ENCODE measurements around the gene C12orf50. TPM values are rescaled to one million over a fixed set of nuclear protein-coding genes. Genes with fewer than 3 reads are reported as not detected.
A peak's percentile ranks its signal among the peaks of the same experiment; 100 is the strongest.
"Not testable (repeated sequence)": the region's sequence is repeated elsewhere in the genome, so short reads cannot be mapped to it uniquely, and the experiment has no call there.

C12orf50 gene
- total and polyA plus RNA-seq, 12 donors = 0.07 to 0.10 (median 0.07) TPM; not detected in 9

GRCh38 chr12:87981495-87981894 lies 47.7 kb downstream of the C12orf50 start:
- Histone ChIP-seq H3K9me3 (no peaks in the 10 kb centered on the region), H3K36me3 (no peaks in the 10 kb centered on the region), H3K27me3 (peaks cover 0 to 3% (median 0%) of the 10 kb centered on the region in 7 donors), H3K4me1 (no peaks in the 10 kb centered on the region), H3K27ac (no peak overlapping the region), H3K4me3 (no peak overlapping the region)
- 75 to 80% methylated on average over 1 of the region's 1 CpG for WGBS, 2 donors
- DNase-seq (no peak), ATAC-seq (peak in 2 of 8 donors; percentile 17 to 38)
- TF ChIP-seq CTCF (IDR thresholded peaks at IDR 0.05) = no peak
- intact Hi-C loops (cut with DNase I) = no loop called here

- Histone ChIP-seq H3K27me3 (peaks cover 0 to 3% (median 0%) of the 10 kb centered on the region in 7 donors), H3K9me3 (peaks cover 0 to 3% (median 0%) of the 10 kb centered on the region in 11 donors), H3K4me1 (no peaks in the 10 kb centered on the region), H3K36me3 (no peaks in the 10 kb centered on the region), H3K4me3 (no peak overlapping the region), H3K27ac (no peak overlapping the region)
- 87 to 91% methylated on average over 3 of the region's 3 CpGs for WGBS, 2 donors
- intact Hi-C loops (cut with DNase I) = no loop called here
- no peak for TF ChIP-seq CTCF (IDR thresholded peaks at IDR 0.05)
- no peak for ATAC-seq
- no peak for DNase-seq
Observed at GRCh38 chr12:87975879-87976278, 53.3 kb downstream of the C12orf50 start.

- Histone ChIP-seq H3K27ac (no peak overlapping the region), H3K4me1 (no peaks in the 10 kb centered on the region), H3K4me3 (no peak overlapping the region), H3K36me3 (no peaks in the 10 kb centered on the region), H3K27me3 (no peaks in the 10 kb centered on the region), H3K9me3 (peaks cover 0 to 8% (median 0%) of the 10 kb centered on the region in 11 donors)
- intact Hi-C loops (cut with DNase I) = no loop called here
- DNase-seq = no peak
- ATAC-seq = no peak
- TF ChIP-seq CTCF (IDR thresholded peaks at IDR 0.05) = no peak
Observed at GRCh38 chr12:87967871-87968270, 61.3 kb downstream of the C12orf50 start.

DNA sequence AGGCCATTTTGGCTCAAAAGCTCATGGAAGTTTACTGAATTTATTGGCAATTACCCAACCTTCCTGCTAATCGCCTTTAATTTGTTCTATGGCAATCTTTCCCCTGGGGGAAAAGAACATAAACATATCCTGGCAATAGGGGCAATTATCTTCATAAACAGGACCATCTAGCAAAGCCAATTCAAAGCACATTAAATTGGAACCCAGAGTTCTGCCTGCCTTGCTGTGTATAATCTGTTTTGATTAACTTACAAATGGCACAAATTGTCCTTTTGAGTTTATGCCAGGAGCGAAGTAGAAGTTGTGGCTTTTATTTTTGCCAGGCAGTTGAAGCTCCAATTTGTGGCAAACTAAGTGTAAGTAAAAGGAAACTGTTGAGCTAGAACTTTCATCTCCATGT lies 68.6 kb downstream of the C12orf50 start:
- intact Hi-C loops (cut with DNase I) = no loop called here
- H3K4me3 ChIP-seq = no peak overlapping the region
- no peak for TF ChIP-seq CTCF (IDR thresholded peaks at IDR 0.05)
- peaks cover 0 to 5% (median 0%) of the 10 kb centered on the region in 11 donors for H3K9me3 ChIP-seq
- no peak overlapping the region for H3K27ac ChIP-seq
- DNase-seq (no peak), ATAC-seq (no peak)
- 68 to 77% methylated on average over 2 of the region's 2 CpGs for WGBS, 2 donors
- no peaks in the 10 kb centered on the region for H3K36me3 ChIP-seq
- H3K4me1 ChIP-seq = no peaks in the 10 kb centered on the region
- H3K27me3 ChIP-seq = no peaks in the 10 kb centered on the region

DNA sequence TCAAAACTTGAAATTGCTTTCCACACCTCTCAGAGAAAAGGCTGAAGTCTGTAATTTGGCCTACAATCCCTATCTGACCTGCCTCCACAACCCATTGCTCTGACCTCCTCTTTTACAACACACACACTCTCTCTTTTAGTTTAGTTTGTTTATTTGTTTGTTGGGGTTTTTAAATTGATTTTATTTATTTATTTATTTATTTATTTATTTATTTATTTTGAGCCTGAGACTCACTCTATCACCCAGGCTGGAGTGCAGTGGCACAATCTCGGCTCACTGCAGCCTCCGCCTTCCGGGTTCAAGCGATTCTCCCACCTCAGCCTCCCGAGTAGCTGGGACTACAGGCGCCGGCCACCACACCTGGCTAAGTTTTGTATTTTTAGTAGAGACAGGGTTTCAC lies 75.2 kb downstream of the C12orf50 start:
- H3K4me3 ChIP-seq; H3K27ac ChIP-seq; H3K36me3 ChIP-seq; ATAC-seq; DNase-seq; intact Hi-C loops (cut with DNase I); H3K27me3 ChIP-seq; H3K9me3 ChIP-seq; H3K4me1 ChIP-seq: not testable (repeated sequence)
- WGBS, 2 donors = 92 to 96% methylated on average over 7 of the region's 7 CpGs
